ENCODE data around the gene RFPL4A.

GRCh38 chr19:55778331-55778730 is 19.4 kb downstream of the RFPL4A start:
- TF ChIP-seq POLR2A (IDR thresholded peaks at IDR 0.05; ENCODE audit: low read depth, low read length) (no peak), POLR2AphosphoS5 (IDR thresholded peaks at IDR 0.05; ENCODE audit: low read depth, low read length) (no peak)

All from GM12892 (cell line).